Keratinocyte (primary cell): ENCODE data around the gene ZDHHC3. TPM values are rescaled to one million over a fixed set of nuclear protein-coding genes. Genes with fewer than 3 reads are reported as not detected.

Experiments used
- DNase-seq: peaks from one replicate; pipeline ENCODE4 v3.0.0-alpha.2; 2011; ENCODE audit warnings: low read depth, missing footprints, low spot score
- FAIRE-seq: peaks from 2 replicates; lab custom pipeline; 2011; peaks lifted over from hg19 to GRCh38; lab: Jason Lieb, UNC
- H2AFZ ChIP-seq: 2 replicates; pipeline ENCODE4 v1.6.0; 2012; ENCODE audit warnings: low read length, control low read depth, inconsistent platforms; ENCODE audit not compliant: control insufficient read depth
- H3K27ac ChIP-seq: 2 replicates; pipeline ENCODE4 v1.5.1; 2011; ENCODE audit warnings: low read length; ENCODE audit not compliant: control insufficient read depth, insufficient read depth
- H3K27me3 ChIP-seq: 3 replicates; pipeline ENCODE4 v1.6.0; 2011; ENCODE audit warnings: low read length; ENCODE audit not compliant: control insufficient read depth, insufficient read depth; ENCODE audit errors: extremely low read depth
- H3K36me3 ChIP-seq, 2 experiments: 2 replicates in 1 of 2; 3 replicates in 1 of 2; pipeline ENCODE4 v1.5.1; 2011; ENCODE audit warnings: low read length in 2 of 2, mild to moderate bottlenecking in 1 of 2; ENCODE audit not compliant: control insufficient read depth in 2 of 2, insufficient read depth in 2 of 2; ENCODE audit errors: extremely low read depth in 1 of 2
- H3K4me1 ChIP-seq: 3 replicates; pipeline ENCODE4 v1.5.1; 2011; ENCODE audit warnings: low read length; ENCODE audit not compliant: control insufficient read depth, insufficient read depth; ENCODE audit errors: extremely low read depth
- H3K4me2 ChIP-seq: 3 replicates; pipeline ENCODE4 v1.6.0; 2011; ENCODE audit warnings: low read depth, low read length; ENCODE audit not compliant: control insufficient read depth, insufficient read depth; ENCODE audit errors: extremely low read depth
- H3K4me3 ChIP-seq, 3 experiments: fragments of 200-600 bp in 1 of 3; sonication (generic) in 1 of 3; 2 replicates in 2 of 3; 3 replicates in 1 of 3; pipeline ENCODE4 v1.5.1; 2011 to 2016; ENCODE audit warnings: low read length in 3 of 3, mild to moderate bottlenecking in 3 of 3, control low read depth in 2 of 3, inconsistent platforms in 1 of 3, low read depth in 1 of 3, mixed read lengths in 1 of 3, mixed run types in 1 of 3, moderate library complexity in 1 of 3; ENCODE audit not compliant: control insufficient read depth in 2 of 3, insufficient read depth in 2 of 3; ENCODE audit errors: extremely low read depth in 1 of 3
- H3K79me2 ChIP-seq: 2 replicates; pipeline ENCODE4 v1.6.0; 2012; ENCODE audit warnings: low read length; ENCODE audit not compliant: control insufficient read depth, insufficient read depth
- H3K9ac ChIP-seq: 3 replicates; pipeline ENCODE4 v1.6.0; 2011; ENCODE audit warnings: low read length; ENCODE audit not compliant: control insufficient read depth, insufficient read depth; ENCODE audit errors: extremely low read depth
- H3K9me1 ChIP-seq: 3 replicates; pipeline ENCODE4 v1.6.0; 2011; ENCODE audit warnings: low read length; ENCODE audit not compliant: control insufficient read depth, insufficient read depth; ENCODE audit errors: extremely low read depth
- H3K9me3 ChIP-seq: 2 replicates; pipeline ENCODE4 v1.5.1; 2012; ENCODE audit warnings: low read depth, low read length; ENCODE audit not compliant: control insufficient read depth
- H4K20me1 ChIP-seq: 3 replicates; pipeline ENCODE4 v1.6.0; 2011; ENCODE audit warnings: low read length; ENCODE audit not compliant: control insufficient read depth, insufficient read depth; ENCODE audit errors: extremely low read depth
- CTCF ChIP-seq, 3 experiments: IDR thresholded peaks in 1 of 3; conservative IDR thresholded peaks in 1 of 3; optimal IDR thresholded peaks in 1 of 3; 2 replicates in 2 of 3; 3 replicates in 1 of 3; pipeline versions ENCODE3 to v1.5.1; 2011; ENCODE audit warnings: low read length in 3 of 3, mild to moderate bottlenecking in 3 of 3, moderate library complexity in 2 of 3, control low read depth in 1 of 3, inconsistent platforms in 1 of 3; ENCODE audit not compliant: insufficient read depth in 2 of 3; ENCODE audit errors: extremely low read depth in 1 of 3
- EZH2 ChIP-seq: IDR thresholded peaks from one replicate; pipeline ENCODE4 v1.6.1; 2012; ENCODE audit warnings: inconsistent platforms, mild to moderate bottlenecking, low read length, moderate library complexity
- dilution Hi-C: fragments of 300-500 bp; cut with MboI; formaldehyde crosslinking; loops from one replicate; pipeline ENCODE4 v1.7.0; 2020; ENCODE audit warnings: low sequenced_read_pairs; ENCODE audit not compliant: extremely low pct_ligation_motif_present
- polyA plus RNA-seq, 5 experiments: library from polyadenylated mRNA; depleted of rRNA in 3 of 5; stranded (reverse) in 3 of 5; stranded (forward) in 1 of 5; unstranded in 1 of 5; fragments of >200 nt; gene quantifications; 1 replicate in 1 of 5; 2 replicates in 3 of 5; 3 replicates in 1 of 5; pipeline versions ENCODE4 v1.2.1 to v1.2.3, GENCODE V29; 2011 to 2012; ENCODE audit warnings: missing spikeins in 2 of 5, low read depth in 1 of 5, low replicate concordance in 1 of 5

Gene ZDHHC3
- polyA plus RNA-seq, 1 donor (not counting 4 experiments of a cell fraction or from before 2014, with no cell fraction given), result 151 TPM

- FAIRE-seq, result no peak
- TF ChIP-seq EZH2 (no peak), CTCF (optimal IDR thresholded peaks at IDR 0.05 in 1 of 3, IDR thresholded peaks at IDR 0.05 in 1 of 3, conservative IDR thresholded peaks at IDR 0.05 in 1 of 3; ENCODE audit: extremely low read depth in 1 of 3, insufficient read depth in 2 of 3, low read length in 3 of 3) (peak in 1 of 3 experiments; percentile 21)
These were observed 6.7 kb downstream of the ZDHHC3 start for GRCh38 chr3:44969154-44969827.

GRCh38 chr3:44968447-44968858, 7.5 kb downstream of the ZDHHC3 start:
- H3K79me2 ChIP-seq, result peaks cover 69% of the 10 kb centered on the region
- H4K20me1 ChIP-seq, result no peaks in the 10 kb centered on the region
- FAIRE-seq, result no peak
- H3K27me3 ChIP-seq, result no peaks in the 10 kb centered on the region
- H3K4me2 ChIP-seq, result peak overlapping the region; percentile 77
- dilution Hi-C loops, result no loop called here
- TF ChIP-seq EZH2 (no peak), CTCF (optimal IDR thresholded peaks at IDR 0.05 in 1 of 3, IDR thresholded peaks at IDR 0.05 in 1 of 3, conservative IDR thresholded peaks at IDR 0.05 in 1 of 3; ENCODE audit: extremely low read depth in 1 of 3, insufficient read depth in 2 of 3, low read length in 3 of 3) (no peak)
- no peak for DNase-seq
- no peaks in the 10 kb centered on the region for H3K9me1 ChIP-seq
- H3K9ac ChIP-seq, result no peak overlapping the region
- H3K4me1 ChIP-seq, result peaks cover 81% of the 10 kb centered on the region
- H3K4me3 ChIP-seq, result no peak overlapping the region
- no peaks in the 10 kb centered on the region for H3K9me3 ChIP-seq
- peaks cover 0 to 5% of the 10 kb centered on the region in 2 experiments for H3K36me3 ChIP-seq
- H2AFZ ChIP-seq, result no peak overlapping the region
- peak overlapping the region; percentile 91 for H3K27ac ChIP-seq

More at GRCh38 chr3:44969154-44969827, 6.7 kb downstream of the ZDHHC3 start:
- H4K20me1 ChIP-seq, result peaks cover under 1% of the 10 kb centered on the region
- no peak for DNase-seq
- no peaks in the 10 kb centered on the region for H3K9me3 ChIP-seq
- no peak overlapping the region for H3K4me3 ChIP-seq
- dilution Hi-C loops, result no loop called here
- H3K36me3 ChIP-seq, result peaks cover 0 to 5% of the 10 kb centered on the region in 2 experiments
- no peak overlapping the region for H2AFZ ChIP-seq
- H3K4me1 ChIP-seq, result peaks cover 77% of the 10 kb centered on the region
- no peaks in the 10 kb centered on the region for H3K9me1 ChIP-seq
- no peak overlapping the region for H3K9ac ChIP-seq
- H3K4me2 ChIP-seq, result peak overlapping the region; percentile 47
- peaks cover 69% of the 10 kb centered on the region for H3K79me2 ChIP-seq
- peak overlapping the region; percentile 91 for H3K27ac ChIP-seq
- H3K27me3 ChIP-seq, result no peaks in the 10 kb centered on the region
